ENCODE data around the gene ASAP2. TPM values are rescaled to one million over a fixed set of nuclear protein-coding genes. Genes with fewer than 3 reads are reported as not detected.

ASAP2 gene
- polyA plus RNA-seq, 4 donors, result 50.7 to 60.8 (median 58.3) TPM

GRCh38 chr2:9179572-9180201, 26.9 kb upstream of the ASAP2 start:
- no peak for DNase-seq (ENCODE audit: low read depth in 4 of 4, low spot score in 2 of 4)

DNA sequence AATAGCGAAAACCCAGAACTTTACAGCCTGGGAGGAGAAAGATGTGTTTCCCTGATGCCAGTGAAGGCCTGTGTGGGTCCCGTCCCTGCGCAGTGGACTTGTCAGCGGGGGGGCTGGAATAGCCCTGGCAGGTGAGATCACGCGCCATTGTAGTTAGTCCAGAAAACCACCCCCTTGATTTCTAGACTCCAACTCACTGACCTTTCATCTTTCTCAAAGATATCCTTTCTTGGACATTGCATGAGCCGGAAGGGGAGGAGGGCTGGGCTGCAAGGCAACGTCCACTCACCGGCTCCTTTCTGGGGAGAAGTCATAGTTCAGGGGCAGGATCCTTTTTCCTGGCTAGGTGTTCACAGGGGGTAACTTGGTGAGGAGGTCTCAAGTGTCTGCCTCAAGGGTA, 22.3 kb upstream of the ASAP2 start:
- DNase-seq (ENCODE audit: low read depth in 4 of 4, low spot score in 2 of 4), result no peak

GRCh38 chr2:9187620-9188214, 18.9 kb upstream of the ASAP2 start:
- DNase-seq (ENCODE audit: low read depth in 4 of 4, low spot score in 2 of 4), result no peak

GRCh38 chr2:9188823-9189222, 17.8 kb upstream of the ASAP2 start:
- DNase-seq (ENCODE audit: low read depth in 4 of 4, low spot score in 2 of 4), result no peak

- no peak for DNase-seq (ENCODE audit: low read depth in 4 of 4, low spot score in 2 of 4)
Measured at GRCh38 chr2:9189901-9190300, 16.7 kb upstream of the ASAP2 start.

DNA sequence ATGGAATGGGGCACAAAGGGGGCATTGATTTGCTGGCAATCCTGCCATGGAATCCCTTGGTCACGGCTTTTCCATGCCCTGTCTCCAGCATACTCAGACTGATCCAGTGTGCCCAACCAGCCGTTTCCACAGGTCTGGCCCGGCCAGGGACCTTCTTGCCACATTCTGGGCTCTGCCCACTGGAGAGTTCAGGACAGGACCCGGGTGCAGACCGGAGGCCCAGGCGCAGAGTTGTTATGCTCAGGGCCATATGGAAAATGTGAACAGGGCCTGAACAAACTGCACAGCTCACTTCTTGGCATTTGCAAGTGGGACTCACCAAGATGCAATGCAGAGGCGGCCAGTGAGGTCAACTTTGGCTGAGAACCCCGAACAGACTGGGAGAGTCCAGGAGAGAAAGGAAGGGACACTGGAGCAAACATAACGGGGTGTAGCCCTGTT, 15.6 kb upstream of the ASAP2 start:
- DNase-seq (ENCODE audit: low read depth in 4 of 4, low spot score in 2 of 4), result no peak

DNA sequence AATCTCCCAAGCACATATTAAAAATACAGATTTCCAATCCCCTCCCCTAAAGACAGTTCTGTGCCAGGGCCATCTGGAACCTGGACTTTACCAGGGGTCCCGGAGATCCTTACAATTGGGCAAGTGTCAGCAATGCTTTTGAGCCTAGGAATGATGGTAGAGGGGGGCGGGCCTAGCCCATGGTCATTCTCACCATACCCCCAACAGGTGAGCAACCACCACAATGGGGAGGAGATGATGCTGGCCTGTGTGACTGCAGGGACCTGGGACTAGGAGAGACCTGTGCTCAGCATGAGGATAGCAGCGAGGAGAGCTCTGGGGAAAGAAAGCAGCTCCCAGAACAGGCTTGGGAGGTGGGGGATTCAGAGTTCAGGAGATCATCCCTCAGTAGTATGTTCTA, 13.9 kb upstream of the ASAP2 start:
- DNase-seq (ENCODE audit: low read depth in 4 of 4, low spot score in 2 of 4), result no peak

DNA sequence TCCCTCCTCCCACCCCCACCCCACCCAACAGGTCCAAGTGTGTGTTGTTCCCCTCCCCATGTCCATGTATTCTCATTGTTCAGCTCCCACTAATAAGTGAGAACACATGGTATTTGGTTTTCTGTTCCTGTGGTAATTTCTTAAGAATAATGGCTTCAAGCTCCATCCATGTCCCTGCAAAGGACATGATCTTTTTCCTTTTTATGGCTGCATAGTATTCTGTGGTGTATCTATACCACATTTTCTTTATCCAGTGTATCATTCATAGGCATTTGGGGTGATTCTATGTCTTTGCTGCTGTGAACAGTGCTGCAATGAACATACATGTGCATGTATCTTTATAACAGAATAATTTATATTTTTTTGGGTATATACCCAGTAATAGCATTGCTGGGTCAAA, 12.3 kb upstream of the ASAP2 start:
- DNase-seq (ENCODE audit: low read depth in 4 of 4, low spot score in 2 of 4), result no peak

GRCh38 chr2:9196637-9197036, 10.0 kb upstream of the ASAP2 start:
- no peak for DNase-seq (ENCODE audit: low read depth in 4 of 4, low spot score in 2 of 4)

DNA sequence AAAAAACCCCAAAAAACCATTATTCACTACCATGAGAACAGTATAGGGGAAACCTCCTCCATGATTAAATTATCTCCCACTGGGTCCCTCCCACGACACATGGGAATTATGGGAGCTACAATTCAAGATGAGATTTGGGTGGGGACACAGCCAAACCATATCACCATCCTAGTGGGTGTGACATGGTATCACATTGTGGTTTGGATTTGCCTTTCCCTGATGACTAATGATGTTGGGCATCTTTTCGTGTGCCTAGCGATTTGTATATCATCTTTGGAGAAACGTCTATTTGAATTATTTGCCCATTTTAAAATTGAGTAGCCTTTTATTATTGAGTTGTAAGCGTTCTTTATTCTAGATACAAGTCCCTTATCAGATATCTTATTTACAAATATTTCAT, 8.7 kb upstream of the ASAP2 start:
- DNase-seq (ENCODE audit: low read depth in 4 of 4, low spot score in 2 of 4), result no peak

DNA sequence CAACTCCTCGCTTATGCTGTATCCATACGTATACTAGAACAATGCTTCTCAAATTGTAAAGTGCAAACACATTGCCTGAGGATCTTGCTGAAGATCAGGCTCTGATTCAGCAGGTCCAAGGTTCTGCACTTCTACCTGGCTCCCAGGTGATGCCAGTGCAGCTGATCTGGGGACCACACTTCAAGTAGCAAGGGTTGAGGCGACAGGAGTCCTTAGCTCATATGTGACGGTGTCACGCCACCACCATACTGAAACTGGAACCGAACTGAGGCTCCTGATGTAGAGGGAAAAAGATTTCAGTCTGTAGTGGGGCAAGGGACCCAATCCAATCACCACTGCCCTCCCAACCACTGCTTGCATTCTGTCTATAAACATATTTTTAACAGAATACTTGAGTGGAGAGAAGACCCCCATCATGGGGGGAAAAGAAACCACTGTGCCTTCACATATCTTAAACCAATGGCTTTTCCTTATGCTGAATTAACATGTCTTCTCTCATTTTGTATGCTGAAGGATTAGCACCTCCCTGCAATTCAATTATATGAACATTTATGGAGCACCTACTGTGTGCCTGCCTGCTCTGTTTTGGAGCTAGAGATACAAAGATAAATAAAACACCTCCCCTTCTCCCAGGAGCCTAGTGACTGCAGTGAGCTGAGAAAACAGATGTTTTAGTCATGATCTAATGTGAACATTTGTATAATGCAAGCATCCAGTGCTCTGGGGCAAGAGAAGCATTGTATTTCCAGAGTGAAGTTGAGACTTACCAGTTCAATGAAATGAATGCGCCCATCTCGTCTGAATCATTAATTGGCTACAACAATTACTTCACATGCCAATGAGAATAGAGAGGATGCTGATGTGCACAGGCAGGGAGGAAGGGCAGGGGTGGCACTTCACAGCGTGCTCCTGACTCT, 6.6 kb upstream of the ASAP2 start:
- DNase-seq (ENCODE audit: low read depth in 4 of 4, low spot score in 2 of 4), result no peak

DNA sequence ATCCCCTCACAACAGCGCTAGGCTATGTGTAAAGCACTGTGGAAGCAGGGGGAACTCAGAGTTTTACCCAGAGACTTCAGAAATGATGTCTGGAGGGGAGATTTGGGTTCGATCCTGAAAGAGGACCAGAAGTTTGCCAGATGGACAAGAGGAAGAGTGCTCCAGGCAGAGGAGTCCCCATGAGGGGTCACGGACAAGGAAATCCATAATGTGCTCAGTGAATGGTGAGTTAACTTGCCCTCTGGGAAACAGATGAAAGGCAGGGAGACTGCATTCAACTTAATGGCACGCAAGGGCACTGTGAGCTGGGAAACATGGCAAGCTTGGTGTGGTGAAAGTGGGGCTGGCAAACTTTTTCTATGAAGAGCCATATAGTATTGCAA, 6.0 kb upstream of the ASAP2 start:
- DNase-seq (ENCODE audit: low read depth in 4 of 4, low spot score in 2 of 4), result no peak

GRCh38 chr2:9201185-9201891, 5.3 kb upstream of the ASAP2 start:
- DNase-seq (ENCODE audit: low read depth in 4 of 4, low spot score in 2 of 4), result no peak

DNA sequence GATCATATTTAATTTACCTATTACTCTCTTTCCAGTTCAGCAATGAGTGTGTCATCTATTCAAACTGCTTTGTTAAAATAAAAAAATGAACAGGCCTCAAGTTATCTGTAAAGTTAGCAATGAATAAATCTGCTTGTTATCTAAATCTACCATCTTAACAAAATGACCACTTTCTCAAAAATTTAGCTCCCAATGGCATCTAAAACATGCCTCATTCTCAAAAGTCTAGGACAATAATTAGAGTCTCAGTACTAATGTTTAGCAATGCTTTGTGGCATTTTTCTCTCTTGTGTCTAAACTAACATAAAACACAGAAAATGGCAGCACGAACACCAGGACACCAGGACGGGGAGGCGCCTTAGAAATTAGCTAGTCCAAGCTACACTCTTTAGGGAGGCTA, 3.6 kb upstream of the ASAP2 start:
- no peak for DNase-seq (ENCODE audit: low read depth in 4 of 4, low spot score in 2 of 4)

GRCh38 chr2:9203876-9204275, 2.7 kb upstream of the ASAP2 start:
- DNase-seq (ENCODE audit: low read depth in 4 of 4, low spot score in 2 of 4), result no peak

DNA sequence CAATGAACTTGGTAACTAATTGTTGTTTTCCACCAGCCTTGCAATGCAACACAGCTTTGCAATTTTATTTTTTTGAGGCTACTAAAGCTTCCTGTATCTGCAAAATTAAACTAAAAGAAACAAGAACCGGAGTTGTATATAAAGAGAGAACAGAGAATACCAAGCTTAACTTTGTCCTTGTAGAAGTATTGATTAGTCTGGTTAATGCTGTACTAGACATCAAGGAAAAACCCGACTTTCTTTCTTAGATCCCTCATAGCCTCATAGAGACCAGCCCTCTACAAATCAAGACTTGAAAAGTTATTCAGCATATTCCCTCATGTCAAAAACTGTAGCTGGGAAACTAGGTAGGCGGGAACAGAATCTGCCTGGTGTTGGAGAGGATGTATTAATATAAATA, 1.7 kb upstream of the ASAP2 start:
- no peak for DNase-seq (ENCODE audit: low read depth in 4 of 4, low spot score in 2 of 4)

- no peak for DNase-seq (ENCODE audit: low read depth in 4 of 4, low spot score in 2 of 4)
Measured at GRCh38 chr2:9205486-9205885, 1.1 kb upstream of the ASAP2 start.

DNA sequence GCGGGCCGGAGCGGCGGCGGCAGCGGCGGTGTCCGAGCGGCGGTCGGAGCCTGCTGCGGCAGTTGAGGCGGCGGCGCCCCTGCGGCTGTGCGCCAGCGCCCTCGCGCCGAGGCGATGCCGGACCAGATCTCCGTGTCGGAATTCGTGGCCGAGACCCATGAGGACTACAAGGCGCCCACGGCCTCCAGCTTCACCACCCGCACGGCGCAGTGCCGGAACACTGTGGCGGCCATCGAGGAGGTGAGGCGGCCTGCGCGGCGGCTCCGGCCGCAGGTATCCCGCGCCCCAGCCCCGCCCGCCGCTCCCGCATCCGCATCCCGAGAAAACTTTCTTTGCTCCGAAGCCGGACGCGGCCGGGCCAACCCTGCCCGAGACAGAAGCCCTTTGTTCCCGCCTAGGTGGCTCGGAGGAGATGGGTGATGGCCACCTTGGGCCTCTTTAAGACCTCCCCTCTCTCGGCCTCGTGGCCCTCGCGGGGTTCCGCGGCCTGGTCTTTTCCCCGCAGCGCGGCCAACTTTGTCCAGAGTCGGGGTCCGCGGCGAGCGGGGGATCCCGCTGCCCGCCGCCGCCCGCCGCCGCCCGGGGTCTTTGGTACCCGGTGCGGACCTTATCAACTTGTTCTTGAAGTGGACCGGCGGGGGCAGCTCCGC, 504 bp downstream of the ASAP2 start:
- DNase-seq (ENCODE audit: low read depth in 4 of 4, low spot score in 2 of 4), result no peak

- DNase-seq (ENCODE audit: low read depth in 4 of 4, low spot score in 2 of 4), result no peak
Measured at GRCh38 chr2:9207641-9208311, 1.2 kb downstream of the ASAP2 start.

DNA sequence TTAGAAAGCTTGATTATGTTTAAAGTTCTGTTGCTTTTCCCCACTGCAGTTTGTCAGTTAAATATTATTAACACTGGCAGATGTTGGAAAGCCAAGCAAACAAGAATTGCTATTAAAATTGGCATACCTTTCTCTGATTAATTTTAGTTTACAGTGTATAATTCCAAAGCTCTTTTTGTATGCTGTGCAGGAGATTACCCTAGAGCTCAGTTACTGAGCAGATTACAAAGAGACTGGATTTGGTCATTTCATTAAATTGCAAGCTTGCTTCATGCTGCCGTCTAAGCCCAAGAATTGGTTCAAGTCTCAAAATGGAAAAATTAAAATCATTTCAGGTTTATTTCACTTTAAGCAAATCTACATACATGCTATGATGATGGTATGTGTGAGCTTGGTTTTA, 2.3 kb downstream of the ASAP2 start:
- DNase-seq (ENCODE audit: low read depth in 4 of 4, low spot score in 2 of 4), result no peak
